GM12864 (cell line): ENCODE measurements around the gene QSOX2.

Experiments
- DNase-seq: peaks from one replicate; pipeline ENCODE4 v3.0.0-alpha.2; 2011; ENCODE audit warnings: low read depth
- H3K4me3 ChIP-seq: 2 replicates; pipeline ENCODE4 v1.5.1; 2011; ENCODE audit warnings: mild to moderate bottlenecking, low read depth, low read length, control low read depth
- TF ChIP-seq, protein P1 (sequence below): IDR thresholded peaks from 2 replicates; pipeline ENCODE4 v1.5.1; 2011; ENCODE audit warnings: low read depth, mild to moderate bottlenecking, moderate library complexity, low read length, control low read depth, inconsistent platforms; ENCODE audit errors: missing control alignments

Gene QSOX2

DNA sequence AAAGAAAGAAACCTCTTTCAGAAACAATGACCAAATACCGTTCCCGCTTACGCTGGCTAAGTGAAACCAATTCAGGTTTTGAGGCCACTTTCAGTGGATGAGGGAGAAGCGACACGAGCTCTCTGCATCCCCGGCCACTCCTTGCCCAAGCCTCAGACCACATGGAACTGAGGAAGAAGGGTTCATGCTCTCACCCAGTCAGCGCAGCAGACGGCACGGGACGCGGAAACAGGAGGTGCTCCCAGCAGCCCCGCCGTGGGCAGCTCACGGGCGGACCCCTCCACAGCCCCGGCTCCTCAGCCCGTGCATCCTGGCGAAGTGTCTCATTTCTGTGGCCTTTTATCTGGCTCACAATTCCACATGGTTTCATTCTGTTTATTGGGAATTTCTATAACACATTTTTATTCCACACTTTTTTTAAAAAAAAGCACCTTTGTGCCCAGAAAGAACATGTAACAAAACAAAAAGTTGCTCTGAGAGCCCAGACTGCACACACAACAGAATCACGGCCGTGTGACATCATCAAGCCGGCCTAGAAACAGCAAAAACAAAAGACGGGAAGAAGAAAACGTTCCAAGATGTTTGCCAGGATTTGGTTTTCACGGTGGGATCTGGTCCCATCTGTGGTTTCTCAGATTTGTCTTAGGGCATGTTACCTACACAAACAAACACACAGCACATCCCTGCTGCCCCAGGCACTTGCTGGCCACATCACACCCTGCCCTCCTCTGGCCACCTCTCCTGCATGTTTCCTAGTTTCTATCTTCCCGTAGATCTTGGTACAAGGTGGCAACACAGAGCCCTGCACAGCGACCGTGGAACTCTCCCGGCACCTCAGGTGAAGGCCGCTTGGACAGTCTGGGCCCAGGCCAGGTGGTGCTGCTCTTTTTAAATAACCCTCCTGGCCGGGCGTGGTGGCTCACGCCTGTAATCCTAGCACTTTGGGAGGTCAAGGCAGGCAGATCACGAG, 16.2 kb downstream of the QSOX2 start:
- no peak overlapping the region for H3K4me3 ChIP-seq
- TF ChIP-seq, protein P1, sequence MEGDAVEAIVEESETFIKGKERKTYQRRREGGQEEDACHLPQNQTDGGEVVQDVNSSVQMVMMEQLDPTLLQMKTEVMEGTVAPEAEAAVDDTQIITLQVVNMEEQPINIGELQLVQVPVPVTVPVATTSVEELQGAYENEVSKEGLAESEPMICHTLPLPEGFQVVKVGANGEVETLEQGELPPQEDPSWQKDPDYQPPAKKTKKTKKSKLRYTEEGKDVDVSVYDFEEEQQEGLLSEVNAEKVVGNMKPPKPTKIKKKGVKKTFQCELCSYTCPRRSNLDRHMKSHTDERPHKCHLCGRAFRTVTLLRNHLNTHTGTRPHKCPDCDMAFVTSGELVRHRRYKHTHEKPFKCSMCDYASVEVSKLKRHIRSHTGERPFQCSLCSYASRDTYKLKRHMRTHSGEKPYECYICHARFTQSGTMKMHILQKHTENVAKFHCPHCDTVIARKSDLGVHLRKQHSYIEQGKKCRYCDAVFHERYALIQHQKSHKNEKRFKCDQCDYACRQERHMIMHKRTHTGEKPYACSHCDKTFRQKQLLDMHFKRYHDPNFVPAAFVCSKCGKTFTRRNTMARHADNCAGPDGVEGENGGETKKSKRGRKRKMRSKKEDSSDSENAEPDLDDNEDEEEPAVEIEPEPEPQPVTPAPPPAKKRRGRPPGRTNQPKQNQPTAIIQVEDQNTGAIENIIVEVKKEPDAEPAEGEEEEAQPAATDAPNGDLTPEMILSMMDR = no peak
- DNase-seq = no peak

DNA sequence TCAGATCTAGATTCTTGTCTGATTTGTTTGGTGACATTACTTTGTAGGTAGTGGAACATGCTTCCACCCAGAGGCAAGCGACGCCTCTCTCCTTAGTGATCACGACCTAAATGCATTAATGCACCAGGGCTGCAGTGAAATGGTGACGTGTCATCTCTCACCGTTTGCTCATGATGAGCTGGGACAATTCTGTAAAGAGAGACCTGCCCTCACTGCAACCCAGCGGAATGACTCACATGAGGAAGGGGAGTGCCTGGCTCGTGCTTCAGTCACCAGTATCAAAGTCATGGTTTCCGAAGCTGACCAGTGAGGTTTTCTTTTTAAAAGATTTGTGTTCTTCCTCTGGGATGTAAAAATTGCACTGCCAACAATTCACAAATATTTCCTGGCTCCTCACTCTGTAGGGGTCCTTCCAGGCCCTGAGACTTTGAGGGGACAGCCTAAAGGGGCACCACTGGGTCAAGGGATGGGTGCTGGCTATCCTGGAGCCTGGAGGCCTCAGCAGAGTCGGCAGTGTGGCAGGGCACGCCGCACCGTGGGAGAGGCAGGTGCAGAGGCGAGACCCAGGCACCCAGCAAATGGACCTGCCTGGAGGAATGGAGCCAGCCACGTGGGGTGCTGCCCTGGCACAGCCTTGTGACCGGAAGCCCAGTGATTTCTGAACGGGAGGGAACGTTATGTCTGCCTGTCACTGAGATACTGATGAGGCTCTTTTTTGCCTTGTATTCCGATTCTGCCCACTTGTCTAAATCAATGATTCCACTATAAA, 17.3 kb downstream of the QSOX2 start:
- no peak for DNase-seq

DNA sequence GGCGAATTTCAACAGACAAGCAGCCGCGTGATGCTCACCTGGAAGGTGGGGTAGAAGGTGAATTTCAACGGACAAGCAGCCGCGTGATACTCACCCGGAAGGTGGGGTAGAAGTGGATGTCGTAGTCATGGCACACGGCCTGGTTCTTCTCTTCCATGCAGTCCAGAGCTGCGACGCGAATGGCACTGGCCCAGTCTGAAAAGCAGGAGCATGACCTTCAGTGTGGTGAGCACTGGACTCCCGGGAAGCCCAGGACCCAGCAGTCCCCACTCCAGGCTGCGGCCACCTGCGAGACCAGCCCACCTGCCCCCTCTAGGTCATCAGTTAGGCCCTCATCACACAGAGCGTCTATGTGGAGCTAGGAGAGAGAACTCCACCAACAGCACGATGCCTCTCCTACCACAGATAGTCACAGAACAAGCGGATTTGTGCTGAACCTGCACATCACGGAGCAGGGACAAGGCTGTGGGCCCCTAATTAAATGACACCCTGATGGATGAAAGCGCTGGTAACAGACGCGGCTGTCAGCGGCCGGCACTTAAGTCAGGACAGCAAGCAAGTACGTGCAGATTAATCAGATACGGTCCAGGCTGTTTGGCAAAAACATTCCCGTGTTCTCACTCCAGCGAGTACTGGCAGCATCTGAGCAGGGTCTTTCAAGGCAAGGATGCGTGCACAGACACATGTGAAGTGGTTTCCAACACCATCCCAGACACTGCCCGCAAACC, 18.8 kb downstream of the QSOX2 start:
- no peak for DNase-seq
- TF ChIP-seq, protein P1 = no peak
- H3K4me3 ChIP-seq = no peak overlapping the region

More for the DNA sequence above, 17.3 kb downstream of the QSOX2 start:
- H3K4me3 ChIP-seq = no peak overlapping the region
- TF ChIP-seq, protein P1 = no peak

DNA sequence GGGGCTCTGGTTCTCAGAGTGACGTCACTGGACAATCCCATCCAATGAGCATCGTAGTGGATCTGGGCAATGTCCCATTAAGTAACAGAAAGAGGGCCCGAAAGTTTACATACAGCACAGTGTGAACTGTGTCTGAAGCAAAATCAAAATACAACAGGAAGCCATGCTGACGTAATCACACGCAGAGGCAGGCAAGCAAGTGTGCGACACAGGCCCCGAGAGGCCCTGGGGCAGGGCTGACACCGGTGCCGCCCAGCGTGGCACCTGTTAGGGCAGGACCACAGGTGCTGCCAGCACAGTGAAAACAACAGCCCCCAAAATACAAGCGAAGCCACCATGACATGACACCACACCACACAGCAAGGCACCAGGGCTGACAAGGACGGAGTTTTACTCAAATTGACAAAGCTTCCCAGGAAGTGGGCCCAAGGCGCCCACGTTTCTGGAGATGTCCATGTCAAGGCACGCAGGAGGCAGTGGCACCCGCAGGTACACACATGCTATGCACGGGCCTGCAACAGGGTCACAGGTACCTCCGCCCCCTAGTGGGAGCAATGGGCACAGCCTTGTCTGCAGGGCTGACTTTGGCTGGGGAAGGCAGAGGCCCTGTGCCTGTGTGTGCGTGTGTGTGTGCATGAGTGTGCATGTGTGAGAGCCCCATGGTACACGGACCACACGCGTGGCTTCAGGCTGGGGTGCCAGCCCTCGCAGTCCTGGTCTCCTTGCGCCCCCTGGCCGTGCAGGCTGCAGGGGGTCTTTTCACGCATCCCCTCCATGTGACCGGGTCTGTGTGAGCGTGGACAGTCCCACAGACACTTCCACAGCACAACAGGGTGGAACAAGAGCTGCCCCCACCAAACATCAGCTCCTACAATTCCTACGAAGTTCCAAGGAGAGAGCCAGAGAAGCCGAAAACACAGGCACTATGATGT, 19.6 kb downstream of the QSOX2 start:
- TF ChIP-seq, protein P1 = peak; percentile 99
- peak; percentile 45 for DNase-seq
- H3K4me3 ChIP-seq = peak overlapping the region; percentile 18

DNA sequence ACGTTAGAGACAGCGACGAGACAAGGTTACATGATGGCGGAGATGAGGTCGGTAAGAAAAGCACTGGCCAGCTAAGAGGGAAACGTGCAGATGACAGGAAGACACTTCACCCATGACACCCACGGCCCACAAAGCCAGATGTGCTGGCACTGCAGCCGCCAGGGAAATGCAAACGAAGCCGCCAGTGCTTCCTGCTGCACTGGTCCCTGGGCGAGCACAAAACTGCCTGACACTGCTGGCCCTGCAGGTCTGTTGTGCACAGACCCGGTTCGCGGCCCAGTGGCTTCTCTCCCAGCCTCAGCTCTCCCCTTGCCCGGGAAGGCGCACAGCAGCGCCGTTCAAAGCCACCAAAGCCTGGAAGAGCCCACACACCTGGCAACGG, 20.3 kb downstream of the QSOX2 start:
- DNase-seq = peak; percentile 27
- TF ChIP-seq, protein P1 = no peak
- peak overlapping the region; percentile 18 for H3K4me3 ChIP-seq
